Retinal pigment epithelial cell (primary cell): ENCODE data around the gene HCN4.

Source experiments
- DNase-seq: peaks from one replicate; pipeline ENCODE4 v3.0.0-alpha.2; 2010; ENCODE audit warnings: low read depth
- H3K4me3 ChIP-seq: 2 replicates; pipeline ENCODE4 v1.5.1; 2011; ENCODE audit warnings: mild to moderate bottlenecking, low read length, control low read depth, moderate library complexity
- CTCF ChIP-seq: conservative IDR thresholded peaks from 2 replicates; pipeline ENCODE4 v1.5.1; 2011; ENCODE audit warnings: low read depth, low read length, control low read depth, inconsistent platforms

Gene HCN4

GRCh38 chr15:73338606-73339374 lies 30.0 kb downstream of the HCN4 start:
- no peak for DNase-seq
- H3K4me3 ChIP-seq: no peak overlapping the region
- TF ChIP-seq CTCF: no peak

- H3K4me3 ChIP-seq: no peak overlapping the region
- TF ChIP-seq CTCF: no peak
- DNase-seq: no peak
These were observed 30.7 kb downstream of the HCN4 start for GRCh38 chr15:73338058-73338457.

GRCh38 chr15:73337187-73337586 lies 31.6 kb downstream of the HCN4 start:
- no peak for DNase-seq
- no peak for TF ChIP-seq CTCF
- no peak overlapping the region for H3K4me3 ChIP-seq

- TF ChIP-seq CTCF: no peak
- DNase-seq: no peak
- H3K4me3 ChIP-seq: no peak overlapping the region
These were observed 32.0 kb downstream of the HCN4 start for GRCh38 chr15:73336756-73337155.

GRCh38 chr15:73335471-73335870 lies 33.3 kb downstream of the HCN4 start:
- H3K4me3 ChIP-seq: no peak overlapping the region
- TF ChIP-seq CTCF: no peak
- no peak for DNase-seq

- H3K4me3 ChIP-seq: no peak overlapping the region
These were observed 33.7 kb downstream of the HCN4 start for GRCh38 chr15:73335026-73335425.

More at GRCh38 chr15:73335026-73335425, 33.7 kb downstream of the HCN4 start:
- no peak for TF ChIP-seq CTCF
- DNase-seq: no peak
